HepG2 (cell line): ENCODE measurements around the gene BPIFB6. TPM values are rescaled to one million over a fixed set of nuclear protein-coding genes. Genes with fewer than 3 reads are reported as not detected.

Experiments used
- FOXJ3 ChIP-seq: sonication (generic); formaldehyde crosslinking; IDR thresholded peaks from 2 replicates; pipeline ENCODE4 v1.4.0; 2020; ENCODE audit warnings: missing genetic modification reagents, mild to moderate bottlenecking, borderline replicate concordance
- FUBP1 ChIP-seq: sonication (generic); formaldehyde crosslinking; IDR thresholded peaks from 2 replicates; pipeline ENCODE4 v1.5.1; 2020; ENCODE audit warnings: missing genetic modification reagents, mild to moderate bottlenecking, borderline replicate concordance
- MAX ChIP-seq: IDR thresholded peaks from 2 replicates; pipeline ENCODE4 v1.6.1; 2012; ENCODE audit warnings: inconsistent platforms
- SOX13 ChIP-seq, 3 experiments: fragments of 450-650 bp in 1 of 3; sonication (generic) in 1 of 3; formaldehyde crosslinking in 1 of 3; IDR thresholded peaks in 2 of 3; conservative IDR thresholded peaks in 1 of 3; 2 replicates each; pipeline versions ENCODE4 v1.5.0 to v1.6.1; 2016 to 2020; ENCODE audit warnings: antibody characterized with exemption in 1 of 3, mild to moderate bottlenecking in 1 of 3, missing compliant biosample characterization in 1 of 3, missing genetic modification reagents in 1 of 3, moderate library complexity in 1 of 3
- STAG1 ChIP-seq: sonication (generic); formaldehyde crosslinking; IDR thresholded peaks from 2 replicates; pipeline ENCODE4 v1.4.0; 2020; ENCODE audit warnings: missing genetic modification reagents
- polyA plus RNA-seq, 8 experiments: library from polyadenylated mRNA; depleted of rRNA in 3 of 8; stranded (reverse) in 7 of 8; unstranded in 1 of 8; fragments of >200 nt; fragmentation: Illumina TruSeq in 4 of 8; extraction: Trizol in 4 of 8; gene quantifications; 2 replicates each; pipeline versions ENCODE4 v1.2.1 to v1.2.3, GENCODE V29; 2011 to 2016; ENCODE audit warnings: low read depth in 4 of 8, missing spikeins in 1 of 8, mixed read lengths in 1 of 8; ENCODE audit not compliant: insufficient read depth in 1 of 8
- total RNA-seq, 5 experiments: library from RNA; depleted of rRNA; stranded (reverse); fragments of >200 nt; fragmentation: Illumina TruSeq; extraction: Trizol; gene quantifications; 2 replicates each; pipeline ENCODE4 v1.2.3, GENCODE V29; 2016; ENCODE audit warnings: low read depth in 1 of 5
- TF ChIP-seq, protein P1 (sequence below): sonication (generic); formaldehyde crosslinking; IDR thresholded peaks from 2 replicates; pipeline ENCODE4 v1.4.0; 2020; ENCODE audit warnings: missing genetic modification reagents
- TF ChIP-seq, protein P2 (sequence below): sonication (generic); formaldehyde crosslinking; IDR thresholded peaks from 2 replicates; pipeline ENCODE4 v1.8.0; 2022; ENCODE audit warnings: mild to moderate bottlenecking, missing genetic modification reagents, borderline replicate concordance
- TF ChIP-seq, protein P3 (sequence below): IDR thresholded peaks from 2 replicates; pipeline ENCODE4 v1.6.1; 2016; ENCODE audit warnings: low read depth
- TF ChIP-seq, protein P4 (sequence below): sonication (generic); formaldehyde crosslinking; IDR thresholded peaks from 2 replicates; pipeline ENCODE4 v1.4.0; 2020; ENCODE audit warnings: missing genetic modification reagents
- TF ChIP-seq, protein P5 (sequence below): sonication (generic); formaldehyde crosslinking; IDR thresholded peaks from 2 replicates; pipeline ENCODE4 v1.5.0; 2020; ENCODE audit warnings: missing genetic modification reagents

The BPIFB6 gene
- total and polyA plus RNA-seq, 2 of the 13 experiments (the other 11 are each of a cell fraction or from before 2014, with no cell fraction given): 0.13 to 1.7 TPM

DNA sequence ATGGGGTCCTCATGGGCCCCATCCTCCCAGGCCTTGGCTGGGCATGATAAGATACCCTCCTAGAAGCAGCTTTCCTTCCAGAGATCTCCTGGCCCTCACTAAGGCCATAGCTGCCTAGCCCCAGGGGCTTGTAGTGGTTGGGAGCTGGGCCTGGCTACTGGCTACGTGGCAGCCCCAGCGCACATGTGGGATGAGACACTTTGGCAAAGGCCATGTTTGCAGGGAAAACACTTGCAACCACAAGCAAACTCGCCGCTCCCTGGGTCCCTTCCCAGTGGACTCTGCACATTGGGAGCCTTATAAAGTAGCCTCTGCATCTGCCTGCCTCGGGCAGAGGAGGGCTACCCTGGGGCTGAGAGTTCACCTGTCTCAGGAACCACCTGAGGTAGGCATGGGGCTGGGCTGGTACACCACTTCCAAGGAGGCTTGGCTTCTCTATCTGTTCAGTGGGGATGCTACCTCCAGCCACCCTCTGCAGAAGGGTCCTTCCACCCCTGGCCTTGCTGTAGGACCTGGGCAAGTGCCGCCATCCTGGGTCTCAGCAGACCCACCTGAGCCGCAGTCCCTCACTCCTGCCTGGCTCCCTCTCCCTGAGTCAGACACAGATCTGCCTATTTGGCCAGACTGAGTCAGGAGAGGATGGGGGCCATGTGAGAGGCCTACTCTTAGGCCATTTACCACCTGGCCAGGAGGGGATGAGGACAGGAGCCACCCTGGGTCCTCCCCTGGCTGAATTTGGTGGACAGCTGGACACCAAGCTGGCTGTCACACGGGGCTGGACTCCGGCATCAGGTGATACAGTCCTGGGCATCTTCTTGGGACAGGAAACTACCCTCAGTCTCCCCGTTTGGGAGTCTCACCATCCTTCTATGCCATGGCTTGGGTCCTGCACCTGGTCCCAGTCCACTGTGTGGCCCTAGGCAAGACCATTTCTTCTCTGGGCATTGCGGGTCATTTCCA, 23.8 kb upstream of the BPIFB6 start, which contains the start of gene BPIFB2 (continued):
- TF ChIP-seq FOXJ3: peak; percentile 83; the same call in 1 of the 2 replicates
- 0 out of 2 replicates have a peak, but pooled peaks have one; percentile 10 for TF ChIP-seq FUBP1
- TF ChIP-seq, protein P1, sequence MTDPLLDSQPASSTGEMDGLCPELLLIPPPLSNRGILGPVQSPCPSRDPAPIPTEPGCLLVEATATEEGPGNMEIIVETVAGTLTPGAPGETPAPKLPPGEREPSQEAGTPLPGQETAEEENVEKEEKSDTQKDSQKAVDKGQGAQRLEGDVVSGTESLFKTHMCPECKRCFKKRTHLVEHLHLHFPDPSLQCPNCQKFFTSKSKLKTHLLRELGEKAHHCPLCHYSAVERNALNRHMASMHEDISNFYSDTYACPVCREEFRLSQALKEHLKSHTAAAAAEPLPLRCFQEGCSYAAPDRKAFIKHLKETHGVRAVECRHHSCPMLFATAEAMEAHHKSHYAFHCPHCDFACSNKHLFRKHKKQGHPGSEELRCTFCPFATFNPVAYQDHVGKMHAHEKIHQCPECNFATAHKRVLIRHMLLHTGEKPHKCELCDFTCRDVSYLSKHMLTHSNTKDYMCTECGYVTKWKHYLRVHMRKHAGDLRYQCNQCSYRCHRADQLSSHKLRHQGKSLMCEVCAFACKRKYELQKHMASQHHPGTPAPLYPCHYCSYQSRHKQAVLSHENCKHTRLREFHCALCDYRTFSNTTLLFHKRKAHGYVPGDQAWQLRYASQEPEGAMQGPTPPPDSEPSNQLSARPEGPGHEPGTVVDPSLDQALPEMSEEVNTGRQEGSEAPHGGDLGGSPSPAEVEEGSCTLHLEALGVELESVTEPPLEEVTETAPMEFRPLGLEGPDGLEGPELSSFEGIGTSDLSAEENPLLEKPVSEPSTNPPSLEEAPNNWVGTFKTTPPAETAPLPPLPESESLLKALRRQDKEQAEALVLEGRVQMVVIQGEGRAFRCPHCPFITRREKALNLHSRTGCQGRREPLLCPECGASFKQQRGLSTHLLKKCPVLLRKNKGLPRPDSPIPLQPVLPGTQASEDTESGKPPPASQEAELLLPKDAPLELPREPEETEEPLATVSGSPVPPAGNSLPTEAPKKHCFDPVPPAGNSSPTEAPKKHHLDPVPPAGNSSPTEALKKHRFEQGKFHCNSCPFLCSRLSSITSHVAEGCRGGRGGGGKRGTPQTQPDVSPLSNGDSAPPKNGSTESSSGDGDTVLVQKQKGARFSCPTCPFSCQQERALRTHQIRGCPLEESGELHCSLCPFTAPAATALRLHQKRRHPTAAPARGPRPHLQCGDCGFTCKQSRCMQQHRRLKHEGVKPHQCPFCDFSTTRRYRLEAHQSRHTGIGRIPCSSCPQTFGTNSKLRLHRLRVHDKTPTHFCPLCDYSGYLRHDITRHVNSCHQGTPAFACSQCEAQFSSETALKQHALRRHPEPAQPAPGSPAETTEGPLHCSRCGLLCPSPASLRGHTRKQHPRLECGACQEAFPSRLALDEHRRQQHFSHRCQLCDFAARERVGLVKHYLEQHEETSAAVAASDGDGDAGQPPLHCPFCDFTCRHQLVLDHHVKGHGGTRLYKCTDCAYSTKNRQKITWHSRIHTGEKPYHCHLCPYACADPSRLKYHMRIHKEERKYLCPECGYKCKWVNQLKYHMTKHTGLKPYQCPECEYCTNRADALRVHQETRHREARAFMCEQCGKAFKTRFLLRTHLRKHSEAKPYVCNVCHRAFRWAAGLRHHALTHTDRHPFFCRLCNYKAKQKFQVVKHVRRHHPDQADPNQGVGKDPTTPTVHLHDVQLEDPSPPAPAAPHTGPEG (CRISPR knock-in tag): peak; percentile 60
- TF ChIP-seq, protein P2, sequence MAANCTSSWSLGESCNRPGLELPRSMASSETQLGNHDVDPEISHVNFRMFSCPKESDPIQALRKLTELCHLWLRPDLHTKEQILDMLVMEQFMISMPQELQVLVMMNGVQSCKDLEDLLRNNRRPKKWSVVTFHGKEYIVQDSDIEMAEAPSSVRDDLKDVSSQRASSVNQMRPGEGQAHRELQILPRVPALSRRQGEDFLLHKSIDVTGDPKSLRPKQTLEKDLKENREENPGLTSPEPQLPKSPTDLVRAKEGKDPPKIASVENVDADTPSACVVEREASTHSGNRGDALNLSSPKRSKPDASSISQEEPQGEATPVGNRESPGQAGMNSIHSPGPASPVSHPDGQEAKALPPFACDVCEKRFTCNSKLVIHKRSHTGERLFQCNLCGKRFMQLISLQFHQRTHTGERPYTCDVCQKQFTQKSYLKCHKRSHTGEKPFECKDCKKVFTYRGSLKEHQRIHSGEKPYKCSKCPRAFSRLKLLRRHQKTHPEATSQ (CRISPR knock-in tag): peak; percentile 98
- TF ChIP-seq, protein P3, sequence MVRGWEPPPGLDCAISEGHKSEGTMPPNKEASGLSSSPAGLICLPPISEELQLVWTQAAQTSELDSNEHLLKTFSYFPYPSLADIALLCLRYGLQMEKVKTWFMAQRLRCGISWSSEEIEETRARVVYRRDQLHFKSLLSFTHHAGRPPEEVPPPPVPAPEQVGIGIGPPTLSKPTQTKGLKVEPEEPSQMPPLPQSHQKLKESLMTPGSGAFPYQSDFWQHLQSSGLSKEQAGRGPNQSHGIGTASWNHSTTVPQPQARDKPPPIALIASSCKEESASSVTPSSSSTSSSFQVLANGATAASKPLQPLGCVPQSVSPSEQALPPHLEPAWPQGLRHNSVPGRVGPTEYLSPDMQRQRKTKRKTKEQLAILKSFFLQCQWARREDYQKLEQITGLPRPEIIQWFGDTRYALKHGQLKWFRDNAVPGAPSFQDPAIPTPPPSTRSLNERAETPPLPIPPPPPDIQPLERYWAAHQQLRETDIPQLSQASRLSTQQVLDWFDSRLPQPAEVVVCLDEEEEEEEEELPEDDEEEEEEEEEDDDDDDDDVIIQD (CRISPR knock-in tag): peak; percentile 83
- peak; percentile 79 for TF ChIP-seq SOX13 (IDR thresholded peaks at IDR 0.05)
- TF ChIP-seq SOX13 (CRISPR knock-in tag; conservative IDR thresholded peaks at IDR 0.05 in 1 of 2, IDR thresholded peaks at IDR 0.05 in 1 of 2): peak in 1 of 2 experiments; percentile 79; a peak in 3 of 4 replicates
- peak; percentile 97 for TF ChIP-seq MAX
- no peak; the same call in 1 of the 2 replicates for TF ChIP-seq STAG1 (CRISPR knock-in tag)
- TF ChIP-seq, protein P4, sequence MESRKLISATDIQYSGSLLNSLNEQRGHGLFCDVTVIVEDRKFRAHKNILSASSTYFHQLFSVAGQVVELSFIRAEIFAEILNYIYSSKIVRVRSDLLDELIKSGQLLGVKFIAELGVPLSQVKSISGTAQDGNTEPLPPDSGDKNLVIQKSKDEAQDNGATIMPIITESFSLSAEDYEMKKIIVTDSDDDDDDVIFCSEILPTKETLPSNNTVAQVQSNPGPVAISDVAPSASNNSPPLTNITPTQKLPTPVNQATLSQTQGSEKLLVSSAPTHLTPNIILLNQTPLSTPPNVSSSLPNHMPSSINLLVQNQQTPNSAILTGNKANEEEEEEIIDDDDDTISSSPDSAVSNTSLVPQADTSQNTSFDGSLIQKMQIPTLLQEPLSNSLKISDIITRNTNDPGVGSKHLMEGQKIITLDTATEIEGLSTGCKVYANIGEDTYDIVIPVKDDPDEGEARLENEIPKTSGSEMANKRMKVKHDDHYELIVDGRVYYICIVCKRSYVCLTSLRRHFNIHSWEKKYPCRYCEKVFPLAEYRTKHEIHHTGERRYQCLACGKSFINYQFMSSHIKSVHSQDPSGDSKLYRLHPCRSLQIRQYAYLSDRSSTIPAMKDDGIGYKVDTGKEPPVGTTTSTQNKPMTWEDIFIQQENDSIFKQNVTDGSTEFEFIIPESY (CRISPR knock-in tag): peak; percentile 61
- TF ChIP-seq, protein P5, sequence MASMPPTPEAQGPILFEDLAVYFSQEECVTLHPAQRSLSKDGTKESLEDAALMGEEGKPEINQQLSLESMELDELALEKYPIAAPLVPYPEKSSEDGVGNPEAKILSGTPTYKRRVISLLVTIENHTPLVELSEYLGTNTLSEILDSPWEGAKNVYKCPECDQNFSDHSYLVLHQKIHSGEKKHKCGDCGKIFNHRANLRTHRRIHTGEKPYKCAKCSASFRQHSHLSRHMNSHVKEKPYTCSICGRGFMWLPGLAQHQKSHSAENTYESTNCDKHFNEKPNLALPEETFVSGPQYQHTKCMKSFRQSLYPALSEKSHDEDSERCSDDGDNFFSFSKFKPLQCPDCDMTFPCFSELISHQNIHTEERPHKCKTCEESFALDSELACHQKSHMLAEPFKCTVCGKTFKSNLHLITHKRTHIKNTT: no peak
